Measurements from ENCODE around the gene FOXO3.
"Not testable (repeated sequence)": the region's sequence is repeated elsewhere in the genome, so short reads cannot be mapped to it uniquely, and the experiment has no call there.

FOXO3 gene

GRCh38 chr6:108560463-108561308 is at the start of gene FOXO3:
FOXO3 (plus strand) TSS chr6:108560917; CDS start chr6:108561209, 292 bp downstream.
- peak; percentile 51 to 54 for DNase-seq

DNA sequence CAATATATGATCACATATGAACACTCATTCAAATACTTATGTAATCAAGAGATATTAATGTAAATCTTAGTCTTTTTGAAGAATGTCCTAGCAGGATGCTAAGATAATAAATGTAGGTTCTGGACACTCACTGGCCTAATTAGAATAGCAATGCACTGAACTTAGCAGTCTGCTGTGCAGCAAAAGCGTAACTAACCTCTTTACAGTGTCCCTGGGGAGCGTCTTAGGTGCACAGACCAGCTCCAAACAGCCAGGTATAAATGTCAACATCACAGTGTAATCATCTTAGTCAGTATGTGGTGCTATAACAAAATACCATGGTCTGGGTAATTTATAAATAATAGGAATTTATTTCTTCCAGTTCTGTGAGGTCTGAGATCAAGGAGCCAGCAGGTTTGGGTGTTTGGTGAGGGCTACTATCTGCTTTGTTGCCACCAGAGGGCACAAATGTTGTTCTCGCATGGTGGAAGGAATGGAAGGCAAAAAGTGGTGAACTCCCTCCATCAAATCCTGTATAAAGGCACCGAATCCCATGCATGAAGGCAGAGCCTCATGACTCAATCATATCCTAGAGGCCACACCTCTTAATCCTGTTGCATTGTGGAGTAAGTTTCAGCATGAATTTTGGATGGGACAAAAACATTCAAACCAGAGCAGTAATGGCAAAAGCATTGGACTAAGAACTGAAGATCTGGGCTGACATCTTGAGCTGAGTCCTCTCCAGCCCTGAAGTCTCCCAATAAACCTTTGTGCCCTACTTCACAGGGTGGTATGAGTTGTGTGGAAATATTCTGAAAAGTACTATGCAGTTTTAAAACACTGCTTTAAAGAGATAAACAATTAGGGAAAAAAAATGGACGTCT is 41.8 kb upstream of the FOXO3 start:
- no peak for DNase-seq

GRCh38 chr6:108521616-108522107 is 39.1 kb upstream of the FOXO3 start:
- DNase-seq, result no peak

- DNase-seq, result no peak
These were observed 37.0 kb upstream of the FOXO3 start for GRCh38 chr6:108523697-108524096.

DNA sequence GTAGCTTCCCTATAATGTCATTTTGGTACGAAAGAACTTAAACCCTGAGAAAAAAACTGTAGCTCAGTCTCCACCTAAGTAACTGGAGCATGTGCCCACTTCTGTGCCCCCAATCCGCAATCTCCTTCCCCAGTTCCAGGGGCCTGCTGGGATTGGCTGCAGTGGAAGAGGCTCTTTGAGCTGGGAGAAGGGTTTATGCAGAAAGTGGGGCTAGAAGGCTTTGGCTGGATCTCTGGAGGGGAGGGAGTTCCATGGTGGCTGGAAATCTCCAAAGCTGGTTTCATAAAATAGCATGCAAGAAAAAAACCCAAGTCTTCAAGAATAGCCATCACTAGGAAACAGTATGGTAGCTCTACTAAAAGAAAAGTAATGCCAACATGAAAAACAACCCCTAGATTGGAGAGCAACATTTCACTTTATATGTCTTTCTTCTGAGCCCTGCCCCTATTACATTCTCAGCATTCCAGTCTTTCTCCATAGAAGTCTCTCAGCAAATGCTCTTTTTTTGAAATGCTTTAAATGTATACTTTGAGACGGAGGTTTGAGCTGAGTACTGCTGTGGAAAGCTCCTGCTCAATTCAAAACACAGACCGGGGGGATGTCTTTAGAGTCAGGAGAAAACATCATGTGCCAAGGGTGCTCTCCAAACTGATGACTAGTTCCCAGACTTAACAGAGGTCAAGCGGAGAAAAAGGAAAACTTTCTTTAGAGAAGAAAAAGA is 36.0 kb upstream of the FOXO3 start:
- no peak for DNase-seq

DNA sequence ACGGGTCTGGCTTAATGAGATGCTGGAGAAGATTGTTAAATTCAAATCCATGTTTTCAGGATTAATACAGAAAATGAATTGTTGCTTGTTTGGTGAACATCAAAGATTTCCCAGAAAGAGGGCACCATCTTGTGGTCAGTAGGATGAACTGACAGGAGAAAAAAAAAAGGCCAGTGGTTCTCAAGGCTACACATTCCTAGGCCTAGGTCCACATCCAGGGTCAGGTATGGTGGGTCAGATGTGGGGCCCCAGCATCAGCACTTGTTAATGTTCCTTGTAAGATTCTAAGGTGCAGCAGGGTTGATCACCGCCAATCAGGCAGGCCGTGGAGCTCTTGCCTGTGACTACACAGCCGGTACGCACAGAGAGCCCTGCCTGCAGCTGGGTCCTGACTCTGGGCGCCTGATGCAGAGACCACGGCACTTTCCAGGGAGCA is 34.0 kb upstream of the FOXO3 start:
- DNase-seq, result no peak

- DNase-seq, result no peak
These were observed 31.8 kb upstream of the FOXO3 start for GRCh38 chr6:108528878-108529277.

GRCh38 chr6:108531332-108531731 is 29.4 kb upstream of the FOXO3 start:
- no peak for DNase-seq

GRCh38 chr6:108535114-108535742 is 25.5 kb upstream of the FOXO3 start:
- DNase-seq, result no peak

DNA sequence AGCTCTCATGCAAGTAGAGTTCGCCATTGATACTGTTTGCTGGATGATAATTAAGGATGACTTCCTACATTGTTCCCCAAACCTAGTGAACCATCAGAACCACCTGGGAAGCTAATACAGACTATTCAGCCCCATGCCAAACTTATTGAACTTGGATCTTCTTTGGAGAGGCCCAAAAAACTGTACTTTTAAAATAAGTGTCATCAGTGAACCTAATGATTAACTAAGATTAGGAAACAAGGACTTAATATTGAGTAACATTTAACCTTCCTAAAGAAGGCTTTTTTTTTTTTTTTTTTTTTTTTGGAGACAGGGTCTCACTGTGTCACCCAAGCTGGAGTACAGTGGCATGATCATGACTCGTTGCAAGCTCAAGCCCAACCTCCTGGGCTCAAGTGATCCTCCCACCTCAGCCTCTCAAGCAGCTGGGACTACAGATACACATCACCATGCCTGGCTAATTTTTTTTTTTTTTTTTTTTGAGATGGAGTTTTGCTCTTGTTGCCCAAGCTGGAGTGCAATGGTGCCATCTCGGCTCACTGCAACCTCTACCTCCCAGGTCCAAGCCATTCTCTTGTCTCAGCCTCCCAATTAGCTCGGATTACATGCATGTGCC is 24.7 kb upstream of the FOXO3 start:
- not testable (repeated sequence) for DNase-seq

DNA sequence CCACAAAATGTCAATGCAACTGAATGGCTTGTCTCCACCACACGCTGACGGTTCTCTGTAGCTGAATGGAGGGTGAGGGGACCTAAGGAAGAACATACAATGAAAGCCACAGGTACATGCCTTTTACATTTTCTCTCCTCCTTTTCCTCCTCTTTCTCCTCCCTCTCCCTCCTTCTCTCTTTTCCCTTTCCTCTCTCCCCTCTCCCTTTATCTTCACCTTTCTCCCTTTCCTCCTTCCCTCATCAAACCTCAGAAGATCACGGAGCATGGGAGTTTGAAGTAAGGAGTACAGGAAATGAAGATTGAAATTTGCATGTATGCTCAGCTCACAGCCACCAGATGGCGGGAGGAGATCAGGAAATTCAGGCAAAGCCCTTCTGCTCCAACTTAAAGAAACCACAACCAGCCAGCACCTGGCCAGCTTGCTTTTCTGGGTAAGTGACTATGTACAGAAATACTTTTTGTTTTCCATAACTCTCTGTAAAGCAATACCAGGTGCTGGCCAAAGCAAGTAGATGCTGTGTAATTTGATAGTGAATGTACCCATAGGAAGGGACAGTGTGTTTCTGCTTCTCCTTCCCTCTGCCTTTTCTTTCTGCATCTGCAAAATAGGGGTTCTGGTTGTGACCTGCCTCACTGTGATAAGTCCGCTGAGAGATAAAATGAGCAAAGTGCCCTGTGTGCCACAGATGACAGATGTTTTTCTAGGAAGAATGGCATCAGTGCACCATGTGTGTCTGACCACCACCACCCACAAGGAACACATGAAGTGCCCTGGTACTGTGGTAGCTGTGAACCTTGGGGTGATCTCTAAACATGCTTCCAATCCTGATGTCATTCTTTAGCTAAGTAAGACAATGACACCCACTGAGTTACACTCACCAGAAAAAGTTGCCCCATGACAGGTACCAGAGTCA is 18.6 kb upstream of the FOXO3 start:
- DNase-seq, result peak; percentile 66 to 69

- no peak for DNase-seq
These were observed 17.4 kb upstream of the FOXO3 start for GRCh38 chr6:108543175-108543940.

DNA sequence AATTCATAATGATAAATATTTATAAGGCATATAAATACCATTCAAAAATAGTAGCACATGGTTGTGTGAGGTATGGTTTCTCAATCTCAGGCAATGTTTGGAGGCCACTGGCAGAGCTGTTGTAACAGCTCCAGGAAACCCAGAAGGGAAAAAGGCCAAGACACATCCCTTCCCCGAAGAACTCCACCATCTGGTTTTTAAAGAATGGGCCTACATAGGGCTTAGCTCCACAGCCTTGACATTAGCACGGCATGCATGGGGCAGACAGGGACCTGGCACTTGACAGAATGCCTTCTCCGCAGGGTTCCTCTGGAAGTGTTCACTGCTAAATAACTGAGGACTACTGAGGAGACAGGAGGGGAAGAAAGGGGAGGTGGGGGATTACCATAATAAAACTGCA is 16.1 kb upstream of the FOXO3 start:
- no peak for DNase-seq

- no peak for DNase-seq
These were observed 14.4 kb upstream of the FOXO3 start for GRCh38 chr6:108546079-108547049.

DNA sequence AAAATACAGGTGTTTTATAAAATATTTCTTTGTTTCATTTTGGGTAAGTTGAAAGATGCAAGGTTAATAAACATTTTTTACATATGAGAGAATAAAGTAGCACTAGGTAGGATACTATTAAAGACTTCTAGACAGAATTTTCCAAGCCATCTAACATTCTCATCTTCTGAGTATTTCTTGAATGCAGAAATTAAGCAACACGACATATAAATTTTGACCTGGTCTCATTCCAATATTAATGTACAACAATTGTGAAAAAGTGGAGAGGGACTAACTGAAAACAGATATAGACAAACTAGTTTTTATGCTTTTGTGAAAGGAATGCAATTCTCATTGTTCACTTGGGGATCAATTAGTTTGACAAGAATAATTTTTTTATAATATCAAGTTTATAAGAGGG is 11.5 kb upstream of the FOXO3 start:
- no peak for DNase-seq

GRCh38 chr6:108549741-108550140 is 11.0 kb upstream of the FOXO3 start:
- DNase-seq, result no peak

GRCh38 chr6:108550256-108550655 is 10.5 kb upstream of the FOXO3 start:
- DNase-seq, result no peak

DNA sequence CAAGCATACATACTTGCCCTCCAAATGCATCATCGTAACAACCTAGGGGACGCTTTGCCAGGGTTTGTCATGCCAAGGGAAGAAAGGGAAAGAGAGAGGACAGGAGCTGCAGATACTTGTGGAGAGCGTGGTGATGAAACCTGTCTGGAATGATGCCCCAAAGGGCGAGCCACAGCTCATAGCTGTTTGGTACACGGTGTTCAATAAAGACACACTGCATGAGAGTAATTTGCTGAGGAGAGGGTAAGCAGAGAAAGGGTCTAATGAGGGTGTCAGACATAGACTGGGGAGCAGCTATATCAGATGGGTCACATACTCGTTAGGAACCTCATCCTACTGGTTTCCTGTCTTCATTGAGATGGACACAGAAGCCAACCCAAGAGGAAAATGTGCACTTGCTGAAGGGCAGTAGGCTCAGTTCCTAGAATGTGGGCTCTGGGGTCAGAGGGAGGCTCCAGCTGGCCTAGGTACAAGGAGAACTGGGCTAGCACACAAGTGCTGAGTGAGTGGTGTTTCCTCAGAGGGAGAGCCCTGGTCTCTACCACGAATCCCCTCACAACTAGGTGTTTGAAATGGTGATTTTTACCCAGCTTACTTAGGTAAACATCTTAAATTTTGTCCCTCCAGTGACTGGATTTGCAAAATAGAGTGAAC is 5.2 kb upstream of the FOXO3 start:
- DNase-seq, result no peak
